ENCODE data around the gene SLC17A2.

DNA sequence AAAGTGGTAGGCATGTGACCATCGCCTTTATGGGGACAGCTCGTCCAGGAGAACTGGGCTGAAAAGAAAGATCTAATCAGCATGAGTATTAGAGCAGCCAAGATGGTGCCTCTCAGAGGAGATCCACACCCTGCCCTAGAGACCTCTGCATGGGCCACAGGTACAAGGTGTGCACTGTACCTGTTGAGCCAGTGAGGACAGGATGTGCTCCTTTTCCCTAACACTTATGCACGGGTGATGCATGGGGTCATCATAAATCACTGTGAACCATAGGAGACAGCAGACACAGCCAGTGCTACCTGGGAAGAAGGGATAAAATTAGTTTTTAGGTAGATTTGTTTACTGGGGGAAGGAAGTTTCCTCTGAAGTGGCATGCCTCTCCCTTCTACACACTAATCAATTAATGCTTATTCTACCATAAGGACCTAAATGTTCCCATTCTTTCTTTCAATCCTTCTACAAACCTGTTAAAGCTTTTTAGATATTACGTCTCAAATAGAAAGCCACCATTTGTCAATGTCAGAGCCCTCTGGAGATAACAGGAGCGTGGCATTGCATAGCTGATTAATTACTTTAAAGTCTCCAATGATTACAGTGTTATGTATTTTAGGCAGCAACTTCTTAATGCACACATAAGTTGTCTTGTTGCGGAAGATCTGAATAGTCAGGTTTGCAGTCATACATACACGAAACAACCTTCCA, 13.6 kb downstream of the SLC17A2 start:
- TF ChIP-seq, protein P1, sequence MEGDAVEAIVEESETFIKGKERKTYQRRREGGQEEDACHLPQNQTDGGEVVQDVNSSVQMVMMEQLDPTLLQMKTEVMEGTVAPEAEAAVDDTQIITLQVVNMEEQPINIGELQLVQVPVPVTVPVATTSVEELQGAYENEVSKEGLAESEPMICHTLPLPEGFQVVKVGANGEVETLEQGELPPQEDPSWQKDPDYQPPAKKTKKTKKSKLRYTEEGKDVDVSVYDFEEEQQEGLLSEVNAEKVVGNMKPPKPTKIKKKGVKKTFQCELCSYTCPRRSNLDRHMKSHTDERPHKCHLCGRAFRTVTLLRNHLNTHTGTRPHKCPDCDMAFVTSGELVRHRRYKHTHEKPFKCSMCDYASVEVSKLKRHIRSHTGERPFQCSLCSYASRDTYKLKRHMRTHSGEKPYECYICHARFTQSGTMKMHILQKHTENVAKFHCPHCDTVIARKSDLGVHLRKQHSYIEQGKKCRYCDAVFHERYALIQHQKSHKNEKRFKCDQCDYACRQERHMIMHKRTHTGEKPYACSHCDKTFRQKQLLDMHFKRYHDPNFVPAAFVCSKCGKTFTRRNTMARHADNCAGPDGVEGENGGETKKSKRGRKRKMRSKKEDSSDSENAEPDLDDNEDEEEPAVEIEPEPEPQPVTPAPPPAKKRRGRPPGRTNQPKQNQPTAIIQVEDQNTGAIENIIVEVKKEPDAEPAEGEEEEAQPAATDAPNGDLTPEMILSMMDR (IDR thresholded peaks at IDR 0.05), result no peak
- TF ChIP-seq EZH2 (IDR thresholded peaks at IDR 0.05; ENCODE audit: borderline replicate concordance, insufficient read depth, low read depth, low read length, poor library complexity, severe bottlenecking), result no peak
